Neural crest cell (in vitro differentiated cells): ENCODE data around the gene MAN2B2. TPM values are rescaled to one million over a fixed set of nuclear protein-coding genes. Genes with fewer than 3 reads are reported as not detected.

ENCODE experiments used
- DNase-seq: peaks from one replicate; pipeline ENCODE4 v3.0.0; 2021; ENCODE audit warnings: low read depth, mixed read lengths, low spot score
- H3K27ac Mint-ChIP-seq: one replicate; pipeline ENCODE4 v1.8.0; 2021; ENCODE audit warnings: mild to moderate bottlenecking, mixed read lengths; ENCODE audit not compliant: unreplicated experiment
- H3K27me3 Mint-ChIP-seq: 2 replicates; pipeline ENCODE4 v1.8.0; 2021; ENCODE audit warnings: low read depth, mild to moderate bottlenecking, mixed read lengths
- H3K36me3 Mint-ChIP-seq: 2 replicates; pipeline ENCODE4 v1.8.0; 2021; ENCODE audit warnings: low read depth, mild to moderate bottlenecking, mixed read lengths
- H3K4me1 Mint-ChIP-seq: 2 replicates; pipeline ENCODE4 v1.8.0; 2021; ENCODE audit warnings: mixed read lengths
- H3K4me3 Mint-ChIP-seq: one replicate; pipeline ENCODE4 v1.8.0; 2021; ENCODE audit warnings: mild to moderate bottlenecking, mixed read lengths
- H3K9me3 Mint-ChIP-seq: 2 replicates; pipeline ENCODE4 v1.8.0; 2021; ENCODE audit warnings: mixed read lengths
- CTCF ChIP-seq: fragments of 200-600 bp; sonication (generic); conservative IDR thresholded peaks from 2 replicates; pipeline ENCODE4 v1.5.0; 2021; ENCODE audit warnings: antibody characterized with exemption, mild to moderate bottlenecking
- total RNA-seq: library from RNA; stranded (reverse); gene quantifications from 2 replicates; pipeline ENCODE4 v1.2.1, GENCODE V29; 2021

Gene MAN2B2
- total RNA-seq, 1 donor from 2014 or later: 9.4 TPM

- no peak for TF ChIP-seq CTCF
- DNase-seq: no peak
- H3K4me3 Mint-ChIP-seq: no peak overlapping the region
These were observed 25.5 kb upstream of the MAN2B2 start for GRCh38 chr4:6549445-6549844.

GRCh38 chr4:6549890-6550620, 24.9 kb upstream of the MAN2B2 start:
- DNase-seq: no peak
- TF ChIP-seq CTCF: no peak
- Mint-ChIP-seq H3K36me3 (no peaks in the 10 kb centered on the region), H3K4me3 (no peak overlapping the region), H3K27ac (no peak overlapping the region), H3K9me3 (no peaks in the 10 kb centered on the region), H3K4me1 (no peaks in the 10 kb centered on the region), H3K27me3 (peaks cover 98% of the 10 kb centered on the region)

More at GRCh38 chr4:6549445-6549844, 25.5 kb upstream of the MAN2B2 start:
- no peaks in the 10 kb centered on the region for H3K9me3 Mint-ChIP-seq
- peaks cover 97% of the 10 kb centered on the region for H3K27me3 Mint-ChIP-seq
- no peak overlapping the region for H3K27ac Mint-ChIP-seq
- H3K36me3 Mint-ChIP-seq: no peaks in the 10 kb centered on the region
- H3K4me1 Mint-ChIP-seq: no peaks in the 10 kb centered on the region

- Mint-ChIP-seq H3K4me1 (no peaks in the 10 kb centered on the region), H3K27me3 (peaks cover 99% of the 10 kb centered on the region), H3K36me3 (no peaks in the 10 kb centered on the region), H3K4me3 (no peak overlapping the region), H3K9me3 (no peaks in the 10 kb centered on the region), H3K27ac (no peak overlapping the region)
- no peak for TF ChIP-seq CTCF
- DNase-seq: no peak
These were observed 24.2 kb upstream of the MAN2B2 start for GRCh38 chr4:6550821-6551220.

- TF ChIP-seq CTCF: no peak
- Mint-ChIP-seq H3K36me3 (no peaks in the 10 kb centered on the region), H3K27me3 (peaks cover 99% of the 10 kb centered on the region), H3K4me1 (no peaks in the 10 kb centered on the region), H3K9me3 (no peaks in the 10 kb centered on the region), H3K27ac (no peak overlapping the region), H3K4me3 (no peak overlapping the region)
- no peak for DNase-seq
These were observed 23.3 kb upstream of the MAN2B2 start for GRCh38 chr4:6551660-6552059.

GRCh38 chr4:6555519-6555918, 19.5 kb upstream of the MAN2B2 start:
- Mint-ChIP-seq H3K4me3 (no peak overlapping the region), H3K27ac (no peak overlapping the region), H3K9me3 (no peaks in the 10 kb centered on the region), H3K4me1 (no peaks in the 10 kb centered on the region), H3K36me3 (no peaks in the 10 kb centered on the region), H3K27me3 (peaks cover 99% of the 10 kb centered on the region)
- DNase-seq: no peak
- no peak for TF ChIP-seq CTCF
